Pulmonary artery endothelial cell (primary cell): ENCODE measurements around the gene CHMP6. TPM values are rescaled to one million over a fixed set of nuclear protein-coding genes. Genes with fewer than 3 reads are reported as not detected.

Source experiments
- DNase-seq: peaks from one replicate; pipeline ENCODE4 v3.0.0-alpha.2; 2011; ENCODE audit warnings: low read depth, low spot score
- total RNA-seq: library from RNA; depleted of rRNA; stranded (reverse); fragments of >200 nt; gene quantifications from 2 replicates; pipeline ENCODE4 v1.2.3, GENCODE V29; 2014

The CHMP6 gene
- total RNA-seq, 1 donor from 2014 or later, result 20.3 TPM

DNA sequence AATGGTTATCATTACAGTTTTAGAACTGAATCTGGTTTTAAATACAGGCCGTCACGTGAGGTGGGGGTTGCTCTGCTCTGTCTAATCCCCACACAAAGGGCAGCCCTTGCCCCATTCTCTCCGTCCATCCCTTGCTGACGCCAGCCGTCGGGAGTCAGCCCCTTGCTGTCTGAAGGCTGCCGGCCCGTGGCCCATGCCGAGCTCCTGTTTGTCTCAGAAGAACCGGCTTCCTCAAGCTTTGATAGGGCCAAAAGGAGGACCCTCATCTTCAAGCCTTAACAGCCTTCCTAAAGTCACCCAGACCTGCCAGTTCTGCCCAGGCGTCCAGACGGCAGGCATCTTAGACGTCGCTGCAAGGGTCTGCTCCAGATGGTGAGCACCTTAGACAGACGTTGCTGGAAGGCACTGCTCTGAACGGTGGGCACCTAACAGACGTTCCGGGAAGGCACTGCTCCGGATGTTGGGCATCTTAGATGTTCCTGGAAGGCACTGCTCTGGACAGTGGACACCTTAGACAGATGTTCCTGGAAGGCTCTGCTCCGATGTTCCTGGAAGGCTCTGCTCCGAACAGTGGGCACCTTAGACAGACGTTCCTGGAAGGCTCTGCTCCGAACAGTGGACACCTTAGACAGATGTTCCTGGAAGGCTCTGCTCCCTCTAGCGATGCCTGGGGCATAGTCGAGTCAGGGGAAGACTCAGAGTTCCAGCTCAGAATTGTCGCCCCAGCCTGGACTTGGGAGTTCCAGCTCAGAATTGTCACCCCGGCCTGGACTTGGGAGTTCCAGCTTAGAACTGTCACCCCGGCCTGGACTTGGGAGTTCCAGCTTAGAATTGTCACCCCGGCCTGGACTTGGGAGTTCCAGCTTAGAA, 35.1 kb upstream of the CHMP6 start:
- DNase-seq, result no peak

DNA sequence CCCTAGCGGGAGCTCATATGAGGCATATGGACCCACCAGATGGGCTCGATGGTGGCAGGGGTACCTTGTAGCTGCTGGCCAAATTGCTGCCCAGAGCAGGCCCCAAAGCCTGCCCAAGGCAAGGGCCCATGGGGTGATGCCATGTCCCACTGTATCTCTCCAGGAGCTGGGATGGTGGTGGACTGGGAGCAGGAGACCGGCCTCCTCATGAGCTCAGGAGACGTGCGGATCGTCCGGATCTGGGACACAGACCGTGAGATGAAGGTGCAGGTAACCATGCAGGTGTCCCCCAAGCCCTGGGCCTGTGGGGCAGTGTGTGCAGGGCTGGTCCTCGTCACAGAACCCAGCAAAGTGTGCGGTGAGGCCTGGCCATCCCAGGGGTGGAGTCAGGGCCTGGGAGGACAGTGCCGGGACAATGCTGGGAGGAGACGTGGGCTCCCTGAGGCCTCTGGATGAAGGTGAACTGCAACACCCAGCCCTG, 34.1 kb upstream of the CHMP6 start:
- no peak for DNase-seq

DNA sequence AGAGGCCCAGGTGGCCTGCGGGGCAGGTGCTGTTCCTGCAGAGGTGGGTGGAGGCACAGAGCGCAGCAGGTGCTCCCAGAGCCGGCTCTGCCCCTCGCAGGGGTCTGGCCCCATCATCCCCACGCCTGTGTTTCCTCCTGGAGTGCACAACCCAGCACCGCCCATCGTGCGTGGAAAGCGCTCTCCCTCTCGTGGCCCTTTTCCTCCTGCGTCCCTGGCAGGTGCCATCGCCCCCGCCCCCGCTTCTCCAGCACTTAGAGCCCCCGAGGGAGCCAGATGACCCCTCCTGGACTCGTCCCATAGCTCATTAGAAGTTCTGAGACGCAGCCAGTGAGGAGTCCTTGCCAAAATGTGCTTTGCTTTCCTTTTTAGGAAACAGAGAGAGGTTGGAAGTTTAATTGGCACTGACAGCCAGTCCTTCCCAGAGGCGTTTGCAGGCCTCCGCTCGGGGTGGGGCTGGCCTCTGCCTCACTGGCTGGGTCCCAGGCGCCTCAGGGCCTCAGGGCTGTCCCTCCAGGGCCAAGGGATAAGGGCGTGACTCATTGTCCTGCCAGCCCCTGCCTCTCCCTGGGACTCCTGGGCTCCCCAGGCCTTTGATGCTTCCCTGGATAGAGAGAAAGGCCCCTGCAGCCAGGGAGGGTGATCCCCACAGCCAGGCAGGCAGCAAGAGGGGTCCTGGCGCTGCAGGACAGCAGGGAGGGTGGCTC, 32.2 kb upstream of the CHMP6 start:
- DNase-seq, result no peak

DNA sequence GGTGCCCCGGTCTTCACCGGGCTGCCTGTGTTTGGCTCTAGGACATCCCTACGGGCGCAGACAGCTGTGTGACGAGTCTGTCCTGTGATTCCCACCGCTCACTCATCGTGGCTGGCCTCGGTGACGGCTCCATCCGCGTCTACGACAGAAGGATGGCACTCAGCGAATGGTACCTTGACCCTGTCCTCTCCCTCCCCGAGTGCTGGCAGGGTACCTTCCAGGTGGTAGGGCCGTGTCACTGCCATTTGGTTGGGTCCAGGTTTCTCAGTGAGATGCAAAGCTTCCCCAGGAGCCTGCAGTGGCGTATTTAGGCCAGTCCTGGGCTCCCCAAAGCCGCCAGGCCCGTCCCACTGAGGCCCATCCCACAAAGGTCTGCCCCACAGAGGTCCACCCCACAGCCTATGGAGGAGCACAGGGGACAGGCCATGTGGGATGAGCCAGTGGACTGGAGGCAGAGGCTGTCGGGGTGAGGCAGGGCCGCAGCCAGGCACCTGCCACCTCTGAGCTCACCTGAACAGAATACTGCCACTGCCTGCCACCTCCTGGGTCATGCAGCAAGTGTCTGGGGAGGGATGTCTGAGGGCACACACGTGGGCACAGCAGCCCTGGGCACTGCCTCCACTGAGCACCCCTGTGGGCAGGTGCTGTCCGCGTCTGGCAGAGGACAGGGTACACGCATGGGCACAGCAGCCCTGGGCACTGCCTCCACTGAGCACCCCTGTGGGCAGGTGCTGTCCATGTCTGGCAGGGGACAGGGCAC, 31.4 kb upstream of the CHMP6 start:
- DNase-seq, result no peak

DNA sequence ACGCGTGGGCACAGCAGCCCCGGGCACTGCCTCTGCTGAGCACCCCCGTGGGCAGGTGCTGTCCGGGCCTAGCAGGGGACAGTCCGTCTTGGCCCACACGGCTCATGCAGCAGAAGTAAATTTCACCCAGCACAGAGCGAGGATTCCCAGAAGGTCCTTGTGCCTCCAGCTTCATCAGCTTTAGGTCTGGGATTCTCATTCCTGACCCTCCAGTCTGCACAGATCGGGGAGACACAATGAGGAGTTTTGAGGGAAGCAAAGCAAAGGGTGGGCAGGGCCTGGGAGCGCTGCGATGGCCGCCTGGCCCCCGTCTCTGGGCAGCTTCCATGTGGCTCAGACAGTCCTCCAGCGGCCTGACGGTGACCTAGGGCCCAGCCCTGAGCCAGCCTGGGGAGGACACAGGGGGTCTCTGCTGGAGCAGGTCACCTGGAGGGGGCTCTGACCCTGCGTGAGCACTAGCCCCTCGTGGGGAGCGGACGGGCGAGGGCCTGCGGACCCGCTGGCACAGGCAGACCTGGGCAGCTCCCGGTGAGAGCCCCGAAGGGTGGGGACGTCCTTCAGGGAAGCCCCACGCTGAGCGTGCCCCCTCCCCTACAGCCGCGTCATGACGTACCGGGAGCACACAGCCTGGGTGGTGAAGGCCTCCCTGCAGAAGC, 30.7 kb upstream of the CHMP6 start:
- DNase-seq, result no peak

DNA sequence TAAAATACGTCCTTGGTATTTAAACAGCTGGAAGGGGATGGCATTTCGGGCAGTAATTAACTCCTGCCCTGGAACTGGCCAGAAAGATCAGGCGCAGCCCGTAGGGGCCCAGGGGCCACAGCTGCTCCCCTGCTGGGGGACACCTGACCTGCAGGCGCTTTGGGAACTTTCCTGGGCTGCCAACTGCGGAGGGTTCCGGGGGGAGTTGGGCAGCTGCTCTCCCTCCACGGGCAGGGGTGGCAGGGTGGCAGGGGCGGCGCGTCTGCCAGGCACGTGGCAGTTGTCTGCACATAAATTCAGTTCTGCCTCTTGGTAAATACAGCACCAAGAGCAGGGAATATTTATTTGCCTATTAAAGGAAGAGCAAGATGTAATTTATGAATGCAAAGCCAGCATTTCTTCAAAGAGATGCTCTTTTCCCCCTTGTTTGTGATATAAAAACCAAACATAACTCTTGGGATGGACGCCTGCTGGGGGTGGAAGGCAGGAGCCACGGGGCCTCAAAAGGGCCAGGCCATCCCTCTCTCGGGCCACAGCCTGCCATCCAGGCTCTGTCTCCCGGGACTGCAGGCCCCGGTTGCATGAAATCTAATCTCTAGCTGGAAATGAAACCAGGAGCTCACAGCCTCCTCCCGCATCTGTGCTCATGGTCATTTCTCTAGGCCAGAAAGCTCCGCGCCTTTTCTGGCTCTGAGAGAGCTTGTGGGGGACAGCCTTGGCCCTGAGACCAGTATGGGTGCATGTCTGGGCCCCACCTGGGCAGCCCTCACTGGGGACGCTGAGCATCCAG, 29.9 kb upstream of the CHMP6 start:
- no peak for DNase-seq

DNA sequence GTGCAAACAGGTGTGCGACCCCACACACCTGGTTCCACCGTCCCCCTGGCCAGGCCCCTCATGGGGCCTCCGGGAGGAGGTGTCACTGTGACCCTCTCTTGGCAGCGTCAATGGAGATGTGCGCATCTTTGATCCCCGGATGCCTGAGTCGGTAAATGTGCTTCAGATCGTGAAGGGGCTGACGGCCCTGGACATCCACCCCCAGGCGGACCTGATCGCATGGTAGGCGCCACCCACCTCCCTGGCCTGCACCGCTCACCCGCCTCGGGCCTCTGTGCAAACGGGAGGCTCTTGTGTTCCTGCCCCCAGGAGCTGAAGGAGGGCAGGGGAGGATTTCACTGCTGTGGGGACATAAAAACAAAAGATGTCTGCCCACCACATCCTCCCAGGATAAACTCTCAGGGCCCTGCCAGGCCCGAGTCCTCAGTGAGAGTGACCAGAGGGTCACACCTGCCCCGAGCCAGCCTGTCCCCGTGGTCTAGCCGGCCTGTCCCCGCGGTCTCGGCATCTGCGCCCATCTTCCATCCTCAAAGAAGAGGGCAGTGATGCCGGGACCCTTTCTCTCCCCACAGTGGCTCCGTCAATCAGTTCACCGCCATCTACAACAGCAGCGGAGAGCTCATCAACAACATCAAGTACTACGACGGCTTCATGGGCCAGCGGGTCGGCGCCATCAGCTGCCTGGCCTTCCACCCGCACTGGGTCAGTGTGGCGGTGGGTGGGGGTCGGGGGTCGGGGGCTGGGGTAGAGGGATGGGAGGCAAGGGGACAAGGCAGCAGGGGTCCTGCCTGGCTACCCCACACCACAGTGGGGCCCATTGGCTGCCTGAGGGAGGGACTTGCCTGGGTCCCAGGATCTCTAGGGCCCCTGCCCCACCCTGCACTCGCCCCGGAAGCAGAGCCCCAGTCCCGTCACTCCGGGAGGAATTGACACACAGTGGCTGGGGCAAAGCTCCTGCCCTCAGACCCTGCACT, 29.0 kb upstream of the CHMP6 start:
- no peak for DNase-seq

DNA sequence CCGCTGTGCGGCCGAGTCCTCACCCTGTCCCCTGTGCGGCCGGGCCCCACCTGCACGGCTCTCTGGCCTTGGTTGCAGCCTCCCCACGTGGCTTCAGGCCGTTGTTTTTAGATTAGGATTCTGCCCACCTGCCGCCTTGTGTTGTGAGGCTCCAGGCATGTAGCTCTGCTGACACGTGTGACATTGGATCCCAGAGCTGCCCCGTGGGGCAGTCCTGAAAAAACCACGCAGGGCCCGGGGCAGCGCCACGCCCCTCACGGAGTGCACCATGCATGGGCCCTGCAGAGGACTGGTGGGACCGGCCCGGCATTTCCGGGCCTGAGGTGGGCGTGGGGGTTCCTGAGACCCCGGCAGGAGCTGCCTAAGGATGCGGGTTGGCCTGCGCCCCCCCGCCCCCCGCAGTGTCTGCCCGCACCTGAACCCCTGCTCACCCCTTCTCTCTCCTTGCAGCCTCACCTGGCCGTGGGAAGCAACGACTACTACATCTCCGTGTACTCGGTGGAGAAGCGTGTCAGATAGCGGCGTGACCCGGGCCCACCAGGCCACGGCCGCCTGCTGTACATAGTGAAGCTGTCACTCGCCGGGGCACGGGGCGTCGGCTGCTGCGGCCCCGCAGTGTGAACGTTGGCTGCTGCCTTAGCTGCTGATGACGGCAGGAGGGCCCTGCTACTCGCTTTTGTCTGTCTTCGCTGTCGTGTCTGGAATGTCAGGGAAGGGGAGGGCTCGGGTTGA, 27.7 kb upstream of the CHMP6 start:
- no peak for DNase-seq

DNA sequence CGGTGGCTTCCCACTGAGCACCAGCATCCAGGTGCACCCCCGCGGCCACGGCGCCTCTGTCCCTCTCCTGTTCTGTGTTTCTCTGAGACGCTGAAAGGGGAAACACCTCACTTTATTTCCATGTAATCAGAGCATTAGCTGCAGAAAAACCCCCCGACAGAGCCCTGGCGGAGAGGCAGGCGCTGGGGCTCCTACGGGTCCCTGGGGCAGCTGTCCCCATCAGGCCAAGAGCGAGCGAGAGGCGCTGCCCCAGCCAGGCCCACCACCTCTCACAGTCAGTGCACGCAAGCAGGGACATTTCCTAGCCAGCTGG, 27.1 kb upstream of the CHMP6 start:
- no peak for DNase-seq

DNA sequence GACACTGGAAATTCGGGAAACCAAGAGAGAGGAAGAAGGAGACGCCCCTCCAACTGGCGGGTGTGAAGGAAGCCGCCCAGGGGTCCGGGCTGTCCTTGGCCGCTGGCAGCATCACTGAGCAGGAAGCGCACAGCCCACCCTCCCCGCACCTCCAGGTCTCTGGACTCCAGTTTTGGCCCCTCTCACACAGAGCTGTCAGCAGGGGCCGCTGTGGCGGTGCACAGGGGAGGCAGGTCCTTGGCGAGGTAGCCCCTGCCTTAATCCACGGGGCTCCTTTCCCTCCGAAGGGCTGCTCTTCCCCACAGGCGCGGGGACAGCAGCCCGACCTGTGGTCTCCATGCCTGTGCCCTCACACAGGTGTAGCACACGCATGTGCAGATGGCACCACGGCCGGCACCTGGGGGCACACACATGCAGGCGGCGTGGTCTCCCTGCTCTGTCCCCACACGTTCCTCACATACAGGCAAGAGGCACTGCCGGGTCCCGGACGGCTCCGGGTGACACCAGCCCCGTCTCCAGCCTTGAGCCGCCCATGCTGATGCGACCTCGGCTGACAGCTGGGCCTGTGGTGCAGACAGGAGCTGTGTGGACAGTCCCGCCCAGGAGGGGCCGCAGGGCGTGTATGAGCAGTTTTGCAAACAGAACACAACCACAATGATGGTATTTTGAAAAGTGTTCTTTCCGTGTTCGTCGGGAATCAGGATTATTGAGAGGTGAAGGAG, 26.6 kb upstream of the CHMP6 start:
- no peak for DNase-seq

DNA sequence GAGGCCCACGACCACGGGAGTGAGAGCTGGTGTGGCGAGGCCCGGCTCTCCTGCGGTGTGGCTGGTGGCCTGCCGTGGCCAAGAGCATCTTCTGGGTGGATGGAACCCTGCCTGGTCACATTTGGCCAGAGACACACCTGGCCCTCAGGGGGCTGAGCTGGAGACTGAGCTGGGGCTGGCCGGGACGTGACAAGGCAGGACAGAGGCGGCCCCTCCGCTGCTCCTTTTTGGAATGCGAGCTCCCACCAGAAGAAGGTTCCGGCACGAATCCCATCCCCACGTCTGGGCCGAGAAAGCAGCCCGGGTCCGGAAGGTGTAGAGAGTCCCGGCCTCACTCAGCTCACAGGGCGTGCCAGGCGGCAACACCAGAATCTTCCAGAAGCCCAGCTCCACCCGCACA, 26.0 kb upstream of the CHMP6 start:
- no peak for DNase-seq

DNA sequence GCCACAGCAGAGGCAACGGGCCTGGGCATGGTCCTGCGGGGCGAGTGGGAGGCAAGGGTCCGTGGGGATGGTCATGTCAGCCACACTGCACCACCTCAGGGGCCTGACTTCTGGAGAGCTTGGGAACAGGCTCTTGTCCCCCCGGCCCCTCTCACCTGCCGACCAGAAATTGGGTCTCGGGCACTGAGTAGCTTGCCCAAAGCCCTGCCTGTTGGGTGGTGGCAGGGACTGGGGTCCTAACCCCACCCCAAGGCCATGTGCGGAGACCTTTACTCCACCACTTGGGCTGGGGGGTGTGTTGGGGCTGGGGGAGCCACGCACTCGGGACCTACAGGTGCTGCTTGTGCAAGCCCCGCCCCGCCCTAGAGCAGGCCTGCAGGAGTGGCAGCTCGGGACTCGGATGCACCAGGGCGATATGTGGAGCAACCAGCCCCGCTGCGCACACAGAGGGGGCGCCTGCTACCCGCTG, 24.2 kb upstream of the CHMP6 start:
- DNase-seq, result no peak

DNA sequence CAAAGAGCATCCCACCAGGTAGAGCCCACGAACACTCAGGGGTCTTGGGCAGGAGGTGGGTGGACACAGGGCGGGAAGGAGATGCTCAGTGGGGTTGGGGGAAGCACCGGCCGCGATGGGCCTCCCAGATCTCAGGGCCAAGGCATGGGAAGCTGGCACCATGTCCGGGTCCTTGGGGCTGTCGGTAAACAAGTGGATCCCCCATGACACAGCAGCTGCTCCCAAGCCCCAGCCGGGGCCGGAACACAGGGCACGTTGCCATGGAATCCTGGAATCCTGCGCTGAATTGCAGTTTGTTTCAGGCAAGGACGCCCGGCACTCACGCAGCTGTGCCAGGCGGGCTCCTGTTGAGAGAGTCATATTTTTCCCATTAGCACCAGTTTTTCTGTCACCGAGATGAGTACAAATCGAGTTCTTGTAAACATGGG, 23.0 kb upstream of the CHMP6 start:
- no peak for DNase-seq

DNA sequence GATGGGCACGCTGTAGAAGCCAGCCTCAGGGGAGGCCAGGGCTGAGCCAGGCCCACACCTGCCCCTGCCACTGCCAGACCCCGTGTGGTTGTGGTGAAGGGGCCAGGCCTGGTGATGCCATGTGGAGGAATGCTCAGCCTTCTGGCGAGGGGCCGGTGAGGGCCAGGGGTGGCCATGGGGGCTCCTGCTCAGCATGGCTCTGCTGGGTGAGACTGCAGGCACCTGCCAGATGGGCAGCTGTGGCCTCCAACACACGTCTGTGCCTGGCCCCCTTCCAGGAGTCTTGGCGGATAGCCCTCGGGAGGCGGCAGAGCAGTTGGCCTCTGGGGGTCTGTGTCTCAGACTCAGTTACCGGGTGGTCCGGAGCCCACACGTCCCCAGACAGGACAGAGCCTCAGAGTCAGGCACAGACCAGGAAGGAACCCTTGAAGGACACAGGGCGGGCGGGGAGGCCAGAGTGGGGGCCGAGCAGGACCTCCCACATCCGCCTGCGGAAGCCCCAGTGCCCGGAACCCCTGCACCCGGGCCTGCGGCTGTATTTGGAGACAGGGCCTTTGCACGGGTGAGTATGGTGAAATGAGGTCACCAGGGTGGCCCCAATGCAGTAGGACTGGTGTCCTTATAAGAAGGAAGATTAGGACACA, 22.5 kb upstream of the CHMP6 start:
- no peak for DNase-seq

DNA sequence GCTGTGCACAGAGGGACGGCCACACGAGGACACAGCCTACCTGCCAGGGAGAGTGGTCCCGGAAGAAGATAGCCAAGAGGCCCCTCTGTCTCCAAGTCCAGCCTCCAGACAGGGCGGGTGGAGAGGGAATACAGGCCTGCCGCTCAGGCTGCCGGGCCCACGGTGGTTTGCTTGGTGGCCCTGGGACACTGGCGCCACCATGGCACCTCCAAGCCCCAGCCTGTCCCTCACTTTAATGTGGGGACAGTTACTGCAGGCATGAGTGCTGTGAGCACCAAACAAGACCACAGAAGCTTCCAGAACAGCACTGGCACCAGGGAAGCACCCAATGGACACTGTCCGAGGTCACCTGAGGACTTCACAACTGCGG, 22.0 kb upstream of the CHMP6 start:
- no peak for DNase-seq

DNA sequence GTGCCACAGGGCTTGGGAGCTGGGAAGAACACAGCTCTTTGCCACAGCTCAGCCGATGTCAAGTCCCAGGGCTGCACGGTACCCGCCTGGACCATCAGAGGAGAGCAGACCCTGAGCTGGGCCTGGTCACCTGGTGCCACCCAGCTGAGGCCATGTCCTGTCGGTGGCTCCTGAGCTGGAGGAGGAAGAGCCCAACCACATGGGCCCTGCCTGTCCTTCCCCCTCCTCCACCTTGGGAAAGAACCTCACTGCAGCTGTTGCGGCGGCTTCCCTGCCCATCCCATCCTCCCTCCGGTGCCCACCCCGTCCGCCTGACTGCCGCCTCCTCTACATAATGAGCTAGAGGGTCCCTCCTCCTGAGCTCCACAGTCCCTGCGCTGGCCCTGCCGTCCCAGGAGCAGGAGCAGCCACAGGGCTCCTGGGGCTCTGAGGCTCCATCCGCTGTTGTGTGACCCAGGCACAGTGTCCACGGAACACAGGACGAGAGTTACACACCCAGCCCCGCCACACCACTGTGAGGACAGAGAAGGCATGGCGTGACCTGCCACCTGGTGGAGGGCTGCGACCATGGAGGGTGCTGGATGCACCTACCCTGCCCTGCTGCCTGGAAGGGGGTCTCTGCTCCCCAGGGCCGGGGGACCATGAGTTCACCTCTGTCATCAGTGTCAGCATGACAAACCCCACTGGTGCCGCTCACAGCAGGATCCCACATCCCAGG, 21.4 kb upstream of the CHMP6 start:
- DNase-seq, result no peak
